ENCODE results near the gene ZNF326.

GRCh38 chr1:89974256-89974655 is 20.7 kb upstream of the ZNF326 start:
- no peak for TF ChIP-seq CTCF (IDR thresholded peaks at IDR 0.05)
- no peak for TF ChIP-seq POLR2A (IDR thresholded peaks at IDR 0.05)
